ENCODE measurements around the gene CTAG1B.
"Not testable (repeated sequence)": the region's sequence is repeated elsewhere in the genome, so short reads cannot be mapped to it uniquely, and the experiment has no call there.

Gene CTAG1B

GRCh38 chrX:154620767-154621414 is 1.8 kb upstream of the CTAG1B start:
- DNase-seq: not testable (repeated sequence)

GRCh38 chrX:154613586-154613985 is 5.5 kb downstream of the CTAG1B start:
- DNase-seq: not testable (repeated sequence)

- not testable (repeated sequence) for DNase-seq
Measured at GRCh38 chrX:154611146-154611545, 7.9 kb downstream of the CTAG1B start.

- not testable (repeated sequence) for DNase-seq
Measured at GRCh38 chrX:154608823-154609222, 10.3 kb downstream of the CTAG1B start.

- not testable (repeated sequence) for DNase-seq
Measured at GRCh38 chrX:154607976-154608375, 11.1 kb downstream of the CTAG1B start.

GRCh38 chrX:154607370-154607769 is 11.7 kb downstream of the CTAG1B start:
- DNase-seq: peak; percentile 23 to 36

GRCh38 chrX:154605566-154605965 is 13.5 kb downstream of the CTAG1B start:
- no peak for DNase-seq

- DNase-seq: no peak
Measured at GRCh38 chrX:154603438-154604430, 15.3 kb downstream of the CTAG1B start.

- DNase-seq: no peak
Measured at GRCh38 chrX:154602766-154603437, 16.2 kb downstream of the CTAG1B start.

GRCh38 chrX:154602226-154602625 is 16.9 kb downstream of the CTAG1B start:
- DNase-seq: no peak

GRCh38 chrX:154600759-154601374 is 18.2 kb downstream of the CTAG1B start:
- no peak for DNase-seq

- no peak for DNase-seq
Measured at GRCh38 chrX:154599531-154599930, 19.6 kb downstream of the CTAG1B start.

- DNase-seq: no peak
Measured at GRCh38 chrX:154598656-154599055, 20.4 kb downstream of the CTAG1B start.

- DNase-seq: no peak
Measured at GRCh38 chrX:154597221-154597620, 21.9 kb downstream of the CTAG1B start.

- no peak for DNase-seq
Measured at GRCh38 chrX:154596290-154596929, 22.7 kb downstream of the CTAG1B start.

GRCh38 chrX:154595559-154596249 is 23.4 kb downstream of the CTAG1B start:
- DNase-seq: no peak

GRCh38 chrX:154594491-154594890 is 24.6 kb downstream of the CTAG1B start:
- DNase-seq: no peak

GRCh38 chrX:154593201-154593600 is 25.9 kb downstream of the CTAG1B start:
- DNase-seq: no peak

- no peak for DNase-seq
Measured at GRCh38 chrX:154592505-154592904, 26.6 kb downstream of the CTAG1B start.

- not testable (repeated sequence) for DNase-seq
Measured at GRCh38 chrX:154590415-154590814, 28.7 kb downstream of the CTAG1B start.

- not testable (repeated sequence) for DNase-seq
Measured at GRCh38 chrX:154584585-154585183, 34.4 kb downstream of the CTAG1B start, which contains the start of gene CTAG1A. Gene CTAG1A, plus strand, starts transcription at chrX:154585133. Its CDS starts 74 bp downstream, at chrX:154585207.

Data from SHP77 (cell line).